ENCODE data around the gene HRH4. TPM values are rescaled to one million over a fixed set of nuclear protein-coding genes. Genes with fewer than 3 reads are reported as not detected.
A peak's percentile ranks its signal among the peaks of the same experiment; 100 is the strongest.

Gene HRH4
- total RNA-seq, 1 experiment from 2014 or later, result not detected

DNA sequence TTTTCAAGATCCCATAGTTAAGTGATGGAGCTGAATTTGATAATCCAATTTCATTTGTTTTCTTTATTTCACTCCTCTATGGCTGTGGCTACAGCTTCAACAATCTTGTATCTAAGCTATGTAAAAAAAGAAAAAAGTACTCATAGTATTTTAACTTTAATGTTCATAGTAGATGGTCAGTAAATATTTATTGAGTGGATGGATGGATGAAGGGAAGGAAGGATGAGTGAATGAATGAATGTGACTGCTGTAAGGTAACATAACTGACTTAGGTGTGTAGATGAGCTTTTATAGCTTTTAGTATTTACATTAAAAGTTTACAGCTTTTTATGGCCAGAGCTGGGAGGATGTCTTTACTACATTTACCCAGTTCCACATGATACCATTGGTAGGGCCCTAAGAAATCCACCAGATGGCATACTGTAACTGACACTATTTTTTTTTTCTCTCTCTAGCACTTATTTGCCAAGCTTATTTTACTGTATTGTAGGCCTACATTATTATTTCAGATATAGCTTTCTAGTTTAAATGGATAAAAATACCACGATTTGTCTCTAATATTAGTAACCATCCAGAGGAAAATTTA is 13.4 kb upstream of the HRH4 start:
- H3K27me3 Mint-ChIP-seq (ENCODE audit: low read depth), result no peaks in the 10 kb centered on the region
- Histone ChIP-seq H2BK20ac (ENCODE audit: low read depth, low read length, poor library complexity, severe bottlenecking) (no peak overlapping the region), H3K4me1 (ENCODE audit: insufficient read depth, low read length) (no peaks in the 10 kb centered on the region), H2AK5ac (ENCODE audit: insufficient read length, low read length) (no peak overlapping the region), H3K4me2 (ENCODE audit: insufficient read depth, insufficient read length, low read length) (no peak overlapping the region), H2BK5ac (ENCODE audit: insufficient read length, low read length) (no peak overlapping the region), H3K56ac (ENCODE audit: insufficient read length, low read depth, low read length) (no peak overlapping the region), H2AFZ (ENCODE audit: low read length) (no peak overlapping the region), H2BK15ac (ENCODE audit: low read depth, low read length) (no peak overlapping the region), H4K91ac (ENCODE audit: insufficient read length, low read depth, low read length) (no peak overlapping the region), H3K79me1 (ENCODE audit: insufficient read depth, low read depth, low read length, poor library complexity, severe bottlenecking) (no peaks in the 10 kb centered on the region), H3K27ac (ENCODE audit: insufficient read length, low read depth, low read length) (no peak overlapping the region), H4K5ac (ENCODE audit: insufficient read length, low read depth, low read length) (no peak overlapping the region), H3K9me3 (ENCODE audit: control insufficient read depth, low read depth, low read length) (no peaks in the 10 kb centered on the region), H3K9ac (ENCODE audit: extremely low read depth, insufficient read length, low read length) (no peak overlapping the region), H3K79me2 (ENCODE audit: insufficient read depth, low read length) (no peaks in the 10 kb centered on the region), H3K27me3 (ENCODE audit: insufficient read depth, low read length) (no peaks in the 10 kb centered on the region), H3K23ac (ENCODE audit: insufficient read length, low read depth, low read length) (no peak overlapping the region), H2BK120ac (ENCODE audit: low read depth, low read length, poor library complexity, severe bottlenecking) (no peak overlapping the region), H3K23me2 (ENCODE audit: insufficient read length, low read depth, low read length, poor library complexity, severe bottlenecking) (no peaks in the 10 kb centered on the region), H3K18ac (ENCODE audit: insufficient read length, low read depth, low read length) (no peak overlapping the region), H3K4ac (ENCODE audit: low read depth, low read length) (no peak overlapping the region), H4K8ac (replicated peaks; ENCODE audit: insufficient read length, low read depth, low read length) (no peak overlapping the region), H3K14ac (ENCODE audit: insufficient read depth, low read length) (no peak overlapping the region), H3T11ph (ENCODE audit: low read length) (no peak overlapping the region), H4K20me1 (ENCODE audit: control insufficient read depth, insufficient read depth, insufficient read length) (no peaks in the 10 kb centered on the region), H2BK12ac (ENCODE audit: insufficient read length, low read depth, low read length) (no peak overlapping the region)
- H3K9me3 Mint-ChIP-seq, result no peaks in the 10 kb centered on the region
- no peak overlapping the region for H3K4me3 Mint-ChIP-seq
- TF ChIP-seq, protein P1, sequence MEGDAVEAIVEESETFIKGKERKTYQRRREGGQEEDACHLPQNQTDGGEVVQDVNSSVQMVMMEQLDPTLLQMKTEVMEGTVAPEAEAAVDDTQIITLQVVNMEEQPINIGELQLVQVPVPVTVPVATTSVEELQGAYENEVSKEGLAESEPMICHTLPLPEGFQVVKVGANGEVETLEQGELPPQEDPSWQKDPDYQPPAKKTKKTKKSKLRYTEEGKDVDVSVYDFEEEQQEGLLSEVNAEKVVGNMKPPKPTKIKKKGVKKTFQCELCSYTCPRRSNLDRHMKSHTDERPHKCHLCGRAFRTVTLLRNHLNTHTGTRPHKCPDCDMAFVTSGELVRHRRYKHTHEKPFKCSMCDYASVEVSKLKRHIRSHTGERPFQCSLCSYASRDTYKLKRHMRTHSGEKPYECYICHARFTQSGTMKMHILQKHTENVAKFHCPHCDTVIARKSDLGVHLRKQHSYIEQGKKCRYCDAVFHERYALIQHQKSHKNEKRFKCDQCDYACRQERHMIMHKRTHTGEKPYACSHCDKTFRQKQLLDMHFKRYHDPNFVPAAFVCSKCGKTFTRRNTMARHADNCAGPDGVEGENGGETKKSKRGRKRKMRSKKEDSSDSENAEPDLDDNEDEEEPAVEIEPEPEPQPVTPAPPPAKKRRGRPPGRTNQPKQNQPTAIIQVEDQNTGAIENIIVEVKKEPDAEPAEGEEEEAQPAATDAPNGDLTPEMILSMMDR (conservative IDR thresholded peaks at IDR 0.05), result peak; percentile 55
- no CpG with 5 or more reads among the region's 1 CpG for WGBS (ENCODE audit: extremely low coverage, insufficient read length, low lambda C conversion rate)
- DNase-seq, result no peak
- H3K4me1 Mint-ChIP-seq, result no peaks in the 10 kb centered on the region
- peaks cover 6 to 68% (median 63%) of the 10 kb centered on the region in 3 experiments; a peak in 6 of 7 replicates for H3K36me3 Mint-ChIP-seq (ENCODE audit: insufficient read depth in 1 of 3, low read depth in 3 of 3)
- H3K27ac Mint-ChIP-seq, result no peak overlapping the region; a peak in 1 of 7 replicates

All from H9 (cell line).